Nephron (organoid): ENCODE data around the gene RABEP2.
"Not testable (repeated sequence)": the region's sequence is repeated elsewhere in the genome, so short reads cannot be mapped to it uniquely, and the experiment has no call there.

Experiments
- H3K27ac Mint-ChIP-seq, 3 experiments: 2 replicates each; pipeline ENCODE4 v1.8.0; 2020; ENCODE audit warnings: mixed read lengths in 3 of 3, mild to moderate bottlenecking in 2 of 3, moderate library complexity in 1 of 3
- H3K27me3 Mint-ChIP-seq: 2 replicates; pipeline ENCODE4 v1.8.0; 2021; ENCODE audit warnings: low read depth, mild to moderate bottlenecking, moderate library complexity, mixed read lengths
- H3K36me3 Mint-ChIP-seq: 2 replicates; pipeline ENCODE4 v1.8.0; 2020; ENCODE audit warnings: low read depth, mixed read lengths
- H3K4me1 Mint-ChIP-seq: 2 replicates; pipeline ENCODE4 v1.8.0; 2020; ENCODE audit warnings: mixed read lengths
- H3K4me3 Mint-ChIP-seq, 3 experiments: 2 replicates each; pipeline ENCODE4 v1.8.0; 2020; ENCODE audit warnings: mild to moderate bottlenecking in 3 of 3, mixed read lengths in 3 of 3, moderate library complexity in 2 of 3
- H3K9me3 Mint-ChIP-seq: 2 replicates; pipeline ENCODE4 v1.8.0; 2020; ENCODE audit warnings: mixed read lengths
- TF ChIP-seq, protein P1 (sequence below), 3 experiments: fragments of 200-600 bp; sonication (generic); IDR thresholded peaks; one replicate each; pipeline ENCODE4 v1.5.0; 2021; ENCODE audit warnings: antibody characterized with exemption in 3 of 3; ENCODE audit not compliant: unreplicated experiment in 3 of 3

Gene RABEP2

DNA sequence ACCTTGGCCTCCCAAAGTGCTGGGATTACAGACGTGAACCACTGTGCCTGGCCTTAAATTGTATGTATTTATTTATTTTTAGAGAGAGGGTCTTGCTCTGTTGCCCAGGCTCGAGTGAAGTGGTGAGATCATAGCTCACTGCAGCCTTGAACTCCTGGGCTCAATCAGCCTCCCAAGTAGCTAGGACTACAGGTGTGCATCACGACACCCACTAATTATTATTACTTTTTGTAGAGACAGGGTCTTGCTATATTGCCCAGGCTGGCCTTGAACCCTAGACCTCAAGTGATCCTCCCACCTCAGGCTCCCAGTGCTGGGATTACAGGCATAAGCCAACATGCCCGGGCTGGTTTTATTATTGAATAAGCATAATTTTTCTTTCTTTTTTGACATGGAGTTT is 21.6 kb upstream of the RABEP2 start:
- H3K27ac Mint-ChIP-seq = no peak overlapping the region
- TF ChIP-seq, protein P1, sequence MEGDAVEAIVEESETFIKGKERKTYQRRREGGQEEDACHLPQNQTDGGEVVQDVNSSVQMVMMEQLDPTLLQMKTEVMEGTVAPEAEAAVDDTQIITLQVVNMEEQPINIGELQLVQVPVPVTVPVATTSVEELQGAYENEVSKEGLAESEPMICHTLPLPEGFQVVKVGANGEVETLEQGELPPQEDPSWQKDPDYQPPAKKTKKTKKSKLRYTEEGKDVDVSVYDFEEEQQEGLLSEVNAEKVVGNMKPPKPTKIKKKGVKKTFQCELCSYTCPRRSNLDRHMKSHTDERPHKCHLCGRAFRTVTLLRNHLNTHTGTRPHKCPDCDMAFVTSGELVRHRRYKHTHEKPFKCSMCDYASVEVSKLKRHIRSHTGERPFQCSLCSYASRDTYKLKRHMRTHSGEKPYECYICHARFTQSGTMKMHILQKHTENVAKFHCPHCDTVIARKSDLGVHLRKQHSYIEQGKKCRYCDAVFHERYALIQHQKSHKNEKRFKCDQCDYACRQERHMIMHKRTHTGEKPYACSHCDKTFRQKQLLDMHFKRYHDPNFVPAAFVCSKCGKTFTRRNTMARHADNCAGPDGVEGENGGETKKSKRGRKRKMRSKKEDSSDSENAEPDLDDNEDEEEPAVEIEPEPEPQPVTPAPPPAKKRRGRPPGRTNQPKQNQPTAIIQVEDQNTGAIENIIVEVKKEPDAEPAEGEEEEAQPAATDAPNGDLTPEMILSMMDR (IDR thresholded peaks at IDR 0.05; ENCODE audit: unreplicated experiment in 3 of 3) = no peak
- peaks cover 12% of the 10 kb centered on the region for H3K27me3 Mint-ChIP-seq
- no peaks in the 10 kb centered on the region for H3K9me3 Mint-ChIP-seq
- no peaks in the 10 kb centered on the region for H3K36me3 Mint-ChIP-seq
- no peak overlapping the region for H3K4me3 Mint-ChIP-seq
- H3K4me1 Mint-ChIP-seq = peaks cover 21% of the 10 kb centered on the region

DNA sequence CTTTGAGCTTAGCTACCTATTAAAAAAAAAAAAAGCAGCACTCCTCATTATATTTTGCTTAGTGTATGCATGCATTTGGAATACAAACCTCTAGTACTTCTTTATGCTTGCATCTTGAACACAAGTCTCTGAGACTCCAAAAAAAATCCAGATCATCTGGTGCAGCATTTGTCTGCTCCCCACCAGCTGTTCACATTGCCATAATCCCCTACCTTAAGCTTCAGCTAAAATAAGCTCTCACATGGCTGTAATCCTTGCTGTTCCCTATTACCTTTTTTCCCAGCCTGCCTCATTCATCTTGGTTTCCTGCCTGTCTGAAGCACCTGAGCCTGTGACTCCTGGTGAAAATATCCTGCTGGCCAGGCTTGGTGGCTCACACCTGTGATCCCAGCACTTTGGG is 18.2 kb upstream of the RABEP2 start:
- no peaks in the 10 kb centered on the region for H3K9me3 Mint-ChIP-seq
- no peaks in the 10 kb centered on the region for H3K36me3 Mint-ChIP-seq
- H3K4me3 Mint-ChIP-seq = no peak overlapping the region
- TF ChIP-seq, protein P1 (IDR thresholded peaks at IDR 0.05; ENCODE audit: unreplicated experiment in 3 of 3) = no peak
- peaks cover 17% of the 10 kb centered on the region for H3K4me1 Mint-ChIP-seq
- peaks cover 12% of the 10 kb centered on the region for H3K27me3 Mint-ChIP-seq
- H3K27ac Mint-ChIP-seq = peak overlapping the region in 2 of 3 experiments; percentile 49 to 79

DNA sequence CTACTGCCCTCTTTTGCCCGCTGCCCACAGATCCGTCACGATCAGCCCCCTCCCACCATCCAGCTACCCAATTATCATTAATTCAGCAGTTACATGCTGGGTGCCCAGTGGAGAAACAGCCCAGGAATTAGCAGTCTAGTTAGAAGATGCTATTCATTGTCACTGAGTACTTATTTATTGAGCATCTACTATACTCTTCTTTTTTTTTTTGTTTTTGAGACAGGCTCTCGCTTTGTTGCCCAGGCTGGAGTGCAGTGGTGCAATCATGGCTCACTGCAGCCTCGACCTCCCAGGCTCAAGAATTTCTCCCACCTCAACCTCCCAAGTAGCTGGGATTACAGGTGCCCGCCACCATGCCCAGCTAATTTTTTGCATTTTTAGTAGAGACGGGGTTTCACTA is 14.8 kb upstream of the RABEP2 start:
- peaks cover 11% of the 10 kb centered on the region for H3K4me1 Mint-ChIP-seq
- not testable (repeated sequence) for H3K4me3 Mint-ChIP-seq, H3K36me3 Mint-ChIP-seq, H3K27ac Mint-ChIP-seq, H3K9me3 Mint-ChIP-seq, H3K27me3 Mint-ChIP-seq

DNA sequence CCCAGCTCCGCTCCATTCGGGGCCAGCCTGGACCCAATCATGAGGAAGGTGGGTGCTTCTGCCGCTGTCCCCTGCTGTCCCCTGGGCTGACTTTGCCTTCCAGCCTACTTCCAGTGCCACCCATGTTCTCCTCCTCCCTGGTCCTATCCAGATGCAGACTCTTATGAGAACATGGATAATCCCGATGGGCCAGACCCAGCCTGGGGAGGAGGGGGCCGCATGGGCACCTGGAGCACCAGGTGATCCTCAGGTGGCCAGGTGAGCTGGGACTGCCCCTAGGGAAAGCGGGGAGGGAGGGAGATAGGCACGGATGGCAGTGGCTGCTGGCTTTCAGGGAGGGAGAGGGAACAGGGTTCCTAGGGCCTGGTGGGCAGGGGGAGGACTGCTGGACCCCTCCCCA is 13.7 kb upstream of the RABEP2 start:
- Mint-ChIP-seq H3K9me3 (no peaks in the 10 kb centered on the region), H3K36me3 (no peaks in the 10 kb centered on the region), H3K27me3 (peaks cover under 1% of the 10 kb centered on the region), H3K27ac (no peak overlapping the region), H3K4me3 (no peak overlapping the region), H3K4me1 (peaks cover 7% of the 10 kb centered on the region)
- TF ChIP-seq, protein P1 (IDR thresholded peaks at IDR 0.05; ENCODE audit: unreplicated experiment in 3 of 3) = no peak

DNA sequence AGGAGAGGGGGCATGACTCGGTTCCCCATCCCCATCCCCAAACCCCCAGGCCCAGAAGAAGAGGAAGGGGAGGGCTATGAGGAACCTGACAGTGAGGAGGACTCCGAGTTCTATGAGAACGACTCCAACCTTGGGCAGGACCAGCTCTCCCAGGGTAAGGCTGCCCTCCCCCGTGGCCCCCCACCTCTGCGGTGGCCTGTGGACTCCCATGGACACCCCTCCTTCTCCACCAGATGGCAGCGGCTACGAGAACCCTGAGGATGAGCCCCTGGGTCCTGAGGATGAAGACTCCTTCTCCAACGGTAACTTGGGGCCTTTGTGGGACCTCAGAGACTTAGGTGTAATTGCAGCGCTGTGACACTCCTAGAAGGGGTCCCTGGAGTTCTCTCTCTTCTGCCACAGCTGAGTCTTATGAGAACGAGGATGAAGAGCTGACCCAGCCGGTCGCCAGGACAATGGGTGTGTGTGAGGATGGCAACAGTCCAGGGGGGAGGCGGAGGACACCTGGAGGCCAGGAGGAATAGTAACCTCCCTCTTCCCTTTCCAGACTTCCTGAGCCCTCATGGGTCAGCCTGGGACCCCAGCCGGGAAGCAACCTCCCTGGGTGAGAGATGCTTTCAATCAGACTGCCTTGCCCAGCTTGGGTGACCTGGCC is 12.3 kb upstream of the RABEP2 start:
- no peak overlapping the region for H3K4me3 Mint-ChIP-seq
- H3K27me3 Mint-ChIP-seq = peaks cover 8% of the 10 kb centered on the region
- no peak overlapping the region for H3K27ac Mint-ChIP-seq
- TF ChIP-seq, protein P1 (IDR thresholded peaks at IDR 0.05; ENCODE audit: unreplicated experiment in 3 of 3) = no peak
- H3K4me1 Mint-ChIP-seq = no peaks in the 10 kb centered on the region
- H3K36me3 Mint-ChIP-seq = no peaks in the 10 kb centered on the region
- H3K9me3 Mint-ChIP-seq = no peaks in the 10 kb centered on the region

DNA sequence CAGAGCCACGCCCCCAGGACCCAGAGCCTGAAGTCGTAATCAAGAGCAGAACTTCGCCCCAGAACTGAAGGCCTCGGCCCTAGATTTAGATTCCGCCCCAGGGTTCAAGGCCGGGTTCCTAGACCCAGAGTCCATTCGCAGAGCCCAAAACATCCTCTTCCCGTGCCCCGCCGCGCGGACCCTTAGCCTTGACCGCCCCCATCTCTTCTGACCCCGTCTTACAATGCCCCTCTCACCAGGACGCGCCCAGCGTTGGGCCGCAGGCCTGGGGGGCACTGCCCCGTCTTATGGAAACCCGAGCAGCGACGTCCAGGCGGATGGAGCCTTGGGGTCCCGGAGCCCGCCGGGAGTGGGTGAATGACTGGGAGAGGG is 11.7 kb upstream of the RABEP2 start:
- Mint-ChIP-seq H3K4me3 (no peak overlapping the region), H3K4me1 (no peaks in the 10 kb centered on the region), H3K27me3 (peaks cover 8% of the 10 kb centered on the region), H3K36me3 (no peaks in the 10 kb centered on the region), H3K27ac (no peak overlapping the region), H3K9me3 (no peaks in the 10 kb centered on the region)
- TF ChIP-seq, protein P1 (IDR thresholded peaks at IDR 0.05; ENCODE audit: unreplicated experiment in 3 of 3) = no peak
